Retina (tissue), 1 donor: ENCODE data around the gene NSL1.
"Not testable (repeated sequence)": the region's sequence is repeated elsewhere in the genome, so short reads cannot be mapped to it uniquely, and the experiment has no call there.

ENCODE experiments used
- DNase-seq: peaks from one replicate; pipeline ENCODE4 v3.0.0-alpha.2; 2016

NSL1 gene

GRCh38 chr1:212791676-212792395, at the start of gene NSL1, which contains the start of gene TATDN3:
Gene NSL1, minus strand, starts transcription at chr1:212791777. Its CDS starts 14 bp downstream, at chr1:212791763.
Gene TATDN3, plus strand, starts transcription at chr1:212791894. Its CDS starts 28 bp downstream, at chr1:212791922.
- peak; percentile 99 for DNase-seq

GRCh38 chr1:212838145-212838544, 46.6 kb upstream of the NSL1 start:
- DNase-seq, result no peak

GRCh38 chr1:212833211-212834207, 41.9 kb upstream of the NSL1 start:
- not testable (repeated sequence) for DNase-seq

DNA sequence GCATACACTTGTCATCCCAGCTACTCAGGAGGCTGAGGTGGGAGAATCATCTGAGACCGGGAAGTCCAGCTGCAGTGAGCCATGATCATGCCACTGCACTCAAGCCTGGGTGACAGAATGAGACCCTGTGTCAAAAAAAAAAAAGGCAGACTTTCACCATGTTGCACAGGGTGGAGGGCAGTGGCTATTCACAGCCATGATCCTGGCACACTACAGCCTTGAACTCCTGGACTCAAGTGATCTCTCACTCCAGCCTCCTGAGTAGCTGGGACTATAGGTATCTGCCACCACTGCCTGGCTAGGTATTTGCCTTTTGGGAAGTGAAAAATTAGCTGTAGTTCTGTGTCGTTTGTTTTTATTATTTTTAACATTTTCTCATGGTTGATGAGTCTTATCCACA, 36.8 kb upstream of the NSL1 start:
- no peak for DNase-seq

GRCh38 chr1:212827831-212828278, 36.3 kb upstream of the NSL1 start:
- DNase-seq, result no peak

- no peak for DNase-seq
Measured at GRCh38 chr1:212827171-212827776, 35.7 kb upstream of the NSL1 start.

DNA sequence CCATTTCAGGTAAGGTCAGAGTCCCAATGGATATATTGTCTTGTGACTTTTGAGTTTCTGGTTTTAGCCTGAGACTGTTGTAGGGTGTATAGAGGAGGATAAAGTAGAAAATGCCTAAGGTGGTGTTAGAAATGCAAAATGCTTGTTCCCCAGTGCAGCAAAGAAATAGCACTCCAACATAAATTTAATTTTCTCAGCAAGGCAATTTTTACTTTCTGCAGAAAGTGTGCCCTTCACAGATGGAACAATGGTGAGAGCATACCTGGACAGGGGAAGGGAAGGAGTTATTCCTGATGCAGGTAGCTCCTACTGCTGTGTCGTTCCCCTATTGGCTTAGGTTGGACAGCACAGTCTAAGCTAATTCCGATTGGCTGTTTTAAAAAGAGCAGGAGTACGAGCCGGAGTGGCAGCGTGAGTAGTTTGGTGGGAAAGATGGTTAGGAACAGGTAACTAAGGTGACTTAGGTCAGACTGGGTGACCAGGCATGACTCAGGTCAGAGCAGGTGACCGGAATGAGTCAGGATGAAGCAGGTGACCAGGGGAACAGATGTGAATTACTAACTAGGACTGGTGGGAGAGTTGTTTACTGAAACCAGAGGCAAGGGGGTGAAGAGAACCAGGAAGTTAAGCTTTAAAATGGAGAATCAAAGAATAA, 34.3 kb upstream of the NSL1 start:
- no peak for DNase-seq

GRCh38 chr1:212824201-212824600, 32.6 kb upstream of the NSL1 start:
- DNase-seq, result no peak

GRCh38 chr1:212822956-212823355, 31.4 kb upstream of the NSL1 start:
- DNase-seq, result no peak

DNA sequence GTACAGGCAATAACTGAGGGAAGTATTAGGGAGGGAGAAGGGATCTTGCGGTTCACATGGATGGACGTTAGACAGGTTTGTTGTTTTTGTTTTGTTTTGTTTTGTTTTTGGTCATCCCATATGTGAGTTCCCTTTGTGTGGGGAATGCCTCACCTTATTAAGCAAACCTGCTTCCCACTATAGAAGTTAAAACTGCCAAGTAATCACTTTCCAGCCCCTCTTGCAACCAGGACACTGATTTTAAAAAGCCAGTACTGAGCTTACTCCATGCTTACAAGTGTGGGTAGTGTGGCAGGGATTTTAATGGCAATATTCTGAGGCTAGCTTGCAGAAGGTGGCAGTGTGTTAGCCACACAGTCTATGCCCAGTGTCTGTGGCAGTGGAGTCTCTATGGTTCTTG, 29.4 kb upstream of the NSL1 start:
- no peak for DNase-seq

- DNase-seq, result no peak
Measured at GRCh38 chr1:212819726-212820125, 28.1 kb upstream of the NSL1 start.

DNA sequence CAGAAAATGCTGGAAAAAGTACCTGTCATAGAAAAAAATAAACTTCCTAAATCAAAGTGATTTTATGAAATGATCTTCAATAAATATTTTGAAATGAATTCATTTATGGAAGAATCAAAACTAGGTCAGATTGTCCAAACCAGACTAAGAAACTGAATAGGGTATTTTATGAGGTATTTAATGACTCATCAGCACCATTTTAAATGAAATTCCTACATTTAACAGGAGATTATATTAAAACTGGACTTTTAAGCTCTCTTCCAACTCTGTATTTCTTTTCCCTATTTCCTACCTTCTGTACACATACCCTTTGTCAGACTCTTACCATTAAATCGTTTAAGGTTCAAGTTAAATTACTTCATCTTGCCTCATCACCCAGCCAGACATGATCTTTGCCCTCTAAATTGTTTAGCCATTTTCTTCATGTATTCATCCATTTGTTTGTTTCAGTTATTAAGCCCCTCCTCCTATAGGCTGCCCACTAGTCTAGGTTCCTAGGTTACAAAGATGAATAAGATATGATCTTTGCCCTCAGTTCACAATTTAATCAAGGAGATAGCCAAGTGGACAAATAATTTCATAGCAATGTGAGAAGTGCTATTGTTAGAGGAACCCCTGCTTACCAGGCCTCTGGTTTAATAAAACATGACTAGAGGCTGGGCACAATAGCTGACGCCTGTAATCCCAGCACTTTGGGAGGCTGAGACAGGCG, 25.1 kb upstream of the NSL1 start:
- DNase-seq, result no peak

GRCh38 chr1:212814537-212815334, 23.2 kb upstream of the NSL1 start:
- peak; percentile 20 for DNase-seq

GRCh38 chr1:212805767-212806166, 14.2 kb upstream of the NSL1 start:
- no peak for DNase-seq

DNA sequence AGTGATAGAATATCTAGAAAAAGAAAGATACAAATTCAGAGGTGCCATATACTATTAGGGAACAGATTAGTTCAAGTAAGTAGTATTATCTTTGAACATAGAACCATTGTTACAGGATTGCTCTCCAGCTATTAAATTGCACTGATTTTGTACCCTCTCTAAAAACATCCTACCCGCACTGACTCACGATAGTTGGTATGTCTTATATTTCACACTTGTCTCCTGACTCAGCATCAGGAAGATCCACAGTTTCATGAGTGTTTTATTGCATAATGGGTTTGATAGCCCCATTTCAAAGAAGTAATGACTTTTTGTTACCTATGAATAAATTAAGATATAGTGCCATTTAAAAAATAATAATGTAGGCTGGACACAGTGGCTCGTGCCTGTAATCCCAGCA, 6.1 kb upstream of the NSL1 start:
- no peak for DNase-seq

DNA sequence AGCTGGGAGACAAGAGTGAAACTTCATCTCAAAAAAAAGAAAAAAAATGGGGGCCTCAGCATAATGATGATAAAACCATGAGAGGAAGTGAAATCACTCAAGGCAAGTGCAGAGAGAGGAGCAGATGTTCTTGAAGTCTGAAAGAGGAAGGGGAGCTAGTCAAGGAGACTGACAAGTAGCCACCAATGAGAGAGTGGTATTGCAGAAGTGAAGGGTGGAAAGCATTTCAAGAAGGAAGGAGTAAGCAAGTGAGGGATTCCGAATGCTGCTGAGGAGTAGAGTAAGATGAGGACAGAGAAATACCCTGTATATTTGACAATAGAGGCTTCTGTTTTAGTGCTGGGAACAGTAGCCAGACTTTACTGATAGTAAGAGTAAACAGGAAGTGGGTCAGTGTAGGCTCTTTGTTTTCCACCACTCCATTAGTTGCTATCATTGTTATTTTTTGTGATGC, 3.0 kb upstream of the NSL1 start:
- no peak for DNase-seq

DNA sequence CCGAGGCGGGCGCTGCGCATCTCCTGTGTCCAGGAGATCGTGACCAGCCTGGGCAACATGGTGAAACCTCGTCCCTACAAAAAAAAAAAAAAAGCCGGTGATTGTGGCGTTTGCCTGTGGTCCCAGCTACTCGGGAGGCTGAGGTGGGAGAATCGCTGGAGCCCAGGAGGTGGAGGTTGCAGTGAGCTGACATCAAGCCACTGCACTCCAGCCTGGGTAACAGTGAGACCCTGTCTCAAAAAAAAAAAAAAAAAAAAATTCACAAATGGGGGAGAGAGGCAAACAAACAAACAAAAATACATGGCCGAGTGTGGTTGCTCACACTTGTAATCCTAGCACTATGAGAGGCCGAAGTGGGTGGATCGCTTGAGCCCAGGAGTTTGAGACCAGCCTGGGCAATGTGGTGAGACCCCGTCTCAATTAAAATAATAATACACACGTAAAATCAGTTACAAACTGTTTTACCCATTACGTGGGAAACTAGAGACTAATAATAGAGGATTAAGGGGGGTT, 875 bp upstream of the NSL1 start:
- DNase-seq, result no peak

DNA sequence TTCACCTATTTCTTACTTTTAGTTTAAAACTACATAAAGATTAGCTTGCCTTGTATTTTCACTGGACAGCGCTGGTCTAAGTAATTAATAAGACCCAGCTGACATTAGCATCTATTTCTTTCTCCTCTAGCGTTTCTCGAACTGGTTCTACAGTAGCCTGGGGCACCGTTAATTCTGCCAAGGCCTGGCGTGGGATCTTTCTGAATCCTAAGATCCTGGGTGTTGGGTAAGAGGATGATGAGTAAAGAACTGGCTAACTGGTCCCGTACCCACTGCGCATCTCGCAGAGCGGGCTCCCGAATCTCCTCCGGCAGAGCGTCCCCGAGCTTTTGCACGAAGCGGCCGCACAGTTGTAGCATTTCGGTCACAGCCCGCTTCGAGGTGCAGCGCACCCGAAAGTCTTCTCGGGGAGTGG, 309 bp downstream of the NSL1 start:
- no peak for DNase-seq

DNA sequence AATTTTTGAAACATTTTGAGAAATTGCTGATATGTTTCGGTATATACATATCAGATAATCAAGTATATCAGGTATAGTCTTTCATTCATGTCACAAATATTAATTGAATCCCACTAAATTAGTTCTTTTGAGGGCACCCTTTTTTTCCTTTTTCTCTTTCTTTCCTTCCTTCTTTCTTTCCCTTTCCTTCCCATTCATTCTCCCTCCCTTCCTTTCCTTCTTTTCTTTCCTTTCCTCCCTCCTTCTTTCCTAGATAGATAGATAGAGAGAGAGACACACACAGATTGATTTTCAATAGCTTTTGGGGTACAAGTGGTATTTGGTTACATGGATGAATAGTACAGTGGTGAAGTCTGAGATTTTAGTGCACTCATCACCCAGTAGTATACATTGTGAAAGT, 5.7 kb downstream of the NSL1 start:
- no peak for DNase-seq

- DNase-seq, result no peak
Measured at GRCh38 chr1:212783976-212784375, 7.6 kb downstream of the NSL1 start.
